GM18870 (cell line): ENCODE results near the gene CLEC17A.

Experiments used
- ATAC-seq: cut with Tn5 transposase; IDR thresholded peaks from one replicate; pipeline ENCODE4 v1.9.1; 2021; ENCODE audit warnings: moderate library complexity; ENCODE audit not compliant: unreplicated experiment

CLEC17A gene

GRCh38 chr19:14648506-14648905, 65.6 kb downstream of the CLEC17A start:
- ATAC-seq: no peak

- ATAC-seq: no peak
These were observed 66.1 kb downstream of the CLEC17A start for GRCh38 chr19:14649020-14649419.

- ATAC-seq: no peak
These were observed 67.3 kb downstream of the CLEC17A start for GRCh38 chr19:14650161-14650560.

- ATAC-seq: no peak
These were observed 72.1 kb downstream of the CLEC17A start for GRCh38 chr19:14654786-14655560.

- no peak for ATAC-seq
These were observed 72.8 kb downstream of the CLEC17A start for GRCh38 chr19:14655726-14656125.

- no peak for ATAC-seq
These were observed 77.1 kb downstream of the CLEC17A start for GRCh38 chr19:14659874-14660489.

- ATAC-seq: no peak
These were observed 78.6 kb downstream of the CLEC17A start for GRCh38 chr19:14661372-14661924.
